DOHH2 (cell line): Measurements from ENCODE around the gene ZNFX1.

Experiments used
- EZH2phosphoT487 ChIP-seq: fragments of 200-600 bp; sonication (generic); IDR thresholded peaks from 2 replicates; pipeline ENCODE4 v1.6.1; 2017; ENCODE audit warnings: borderline replicate concordance, mild to moderate bottlenecking, antibody characterized with exemption, low read length, moderate library complexity, mixed read lengths
- TF ChIP-seq, protein P1 (sequence below): fragments of 200-600 bp; sonication (generic); IDR thresholded peaks from one replicate; pipeline ENCODE4 v1.5.1; 2014; ENCODE audit warnings: antibody characterized with exemption, mild to moderate bottlenecking, low read depth, low read length; ENCODE audit not compliant: poor library complexity, severe bottlenecking

- TF ChIP-seq, protein P1, sequence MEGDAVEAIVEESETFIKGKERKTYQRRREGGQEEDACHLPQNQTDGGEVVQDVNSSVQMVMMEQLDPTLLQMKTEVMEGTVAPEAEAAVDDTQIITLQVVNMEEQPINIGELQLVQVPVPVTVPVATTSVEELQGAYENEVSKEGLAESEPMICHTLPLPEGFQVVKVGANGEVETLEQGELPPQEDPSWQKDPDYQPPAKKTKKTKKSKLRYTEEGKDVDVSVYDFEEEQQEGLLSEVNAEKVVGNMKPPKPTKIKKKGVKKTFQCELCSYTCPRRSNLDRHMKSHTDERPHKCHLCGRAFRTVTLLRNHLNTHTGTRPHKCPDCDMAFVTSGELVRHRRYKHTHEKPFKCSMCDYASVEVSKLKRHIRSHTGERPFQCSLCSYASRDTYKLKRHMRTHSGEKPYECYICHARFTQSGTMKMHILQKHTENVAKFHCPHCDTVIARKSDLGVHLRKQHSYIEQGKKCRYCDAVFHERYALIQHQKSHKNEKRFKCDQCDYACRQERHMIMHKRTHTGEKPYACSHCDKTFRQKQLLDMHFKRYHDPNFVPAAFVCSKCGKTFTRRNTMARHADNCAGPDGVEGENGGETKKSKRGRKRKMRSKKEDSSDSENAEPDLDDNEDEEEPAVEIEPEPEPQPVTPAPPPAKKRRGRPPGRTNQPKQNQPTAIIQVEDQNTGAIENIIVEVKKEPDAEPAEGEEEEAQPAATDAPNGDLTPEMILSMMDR = no peak
- no peak for TF ChIP-seq EZH2phosphoT487
Measured at GRCh38 chr20:49259284-49259683, 18.6 kb downstream of the ZNFX1 start.
